GM13977 (cell line): ENCODE results near the gene FAN1.

Experiments
- DNase-seq: peaks from one replicate; pipeline ENCODE4 v3.0.0; 2012; ENCODE audit warnings: low spot score
- CTCF ChIP-seq: IDR thresholded peaks from 2 replicates; pipeline ENCODE4 v1.5.1; 2012; ENCODE audit warnings: mild to moderate bottlenecking, control low read depth; ENCODE audit not compliant: insufficient read depth; ENCODE audit errors: extremely low read depth, missing control alignments
- in situ Hi-C: fragments of 300-500 bp; cut with MboI; formaldehyde crosslinking; loops from one replicate; pipeline ENCODE4 v1.12.0; 2022; ENCODE audit warnings: low sequenced_read_pairs, low pct_unique_long_range_greater_than_20kb, mixed read lengths, inconsistent platforms; ENCODE audit not compliant: unreplicated experiment

FAN1 gene

GRCh38 chr15:30930422-30930821 lies 26.7 kb downstream of the FAN1 start:
- DNase-seq = no peak
- TF ChIP-seq CTCF = no peak
- in situ Hi-C loops = no loop called here

- no peak for DNase-seq
- TF ChIP-seq CTCF = no peak
- in situ Hi-C loops = no loop called here
These were observed 29.6 kb downstream of the FAN1 start for GRCh38 chr15:30933293-30933692.

- TF ChIP-seq CTCF = no peak
- in situ Hi-C loops = no loop called here
- no peak for DNase-seq
These were observed 35.4 kb downstream of the FAN1 start for GRCh38 chr15:30939161-30939560.

DNA sequence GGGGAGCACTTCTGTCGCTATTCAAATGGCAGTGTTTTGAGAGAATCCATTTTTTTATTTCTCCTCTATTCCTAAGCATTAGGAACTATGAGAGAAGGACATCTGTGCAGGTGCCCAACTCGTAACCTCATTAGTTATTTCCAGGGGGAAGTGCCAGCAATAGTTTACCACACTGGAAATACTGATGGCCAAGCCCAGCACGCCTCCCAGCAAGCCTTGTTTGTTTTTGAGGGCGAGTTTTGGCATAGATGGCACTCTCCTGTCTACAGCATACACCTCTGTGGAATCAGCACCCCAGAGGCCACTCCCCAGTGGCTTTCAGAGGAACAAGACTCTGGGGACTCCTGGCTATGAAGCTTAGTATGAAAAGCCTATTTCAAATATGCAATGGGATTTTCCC lies 36.6 kb downstream of the FAN1 start:
- in situ Hi-C loops = no loop called here
- no peak for DNase-seq

GRCh38 chr15:30941520-30941919 lies 37.8 kb downstream of the FAN1 start:
- in situ Hi-C loops = no loop called here
- no peak for TF ChIP-seq CTCF
- no peak for DNase-seq

More for the DNA sequence above, 36.6 kb downstream of the FAN1 start:
- TF ChIP-seq CTCF = no peak

DNA sequence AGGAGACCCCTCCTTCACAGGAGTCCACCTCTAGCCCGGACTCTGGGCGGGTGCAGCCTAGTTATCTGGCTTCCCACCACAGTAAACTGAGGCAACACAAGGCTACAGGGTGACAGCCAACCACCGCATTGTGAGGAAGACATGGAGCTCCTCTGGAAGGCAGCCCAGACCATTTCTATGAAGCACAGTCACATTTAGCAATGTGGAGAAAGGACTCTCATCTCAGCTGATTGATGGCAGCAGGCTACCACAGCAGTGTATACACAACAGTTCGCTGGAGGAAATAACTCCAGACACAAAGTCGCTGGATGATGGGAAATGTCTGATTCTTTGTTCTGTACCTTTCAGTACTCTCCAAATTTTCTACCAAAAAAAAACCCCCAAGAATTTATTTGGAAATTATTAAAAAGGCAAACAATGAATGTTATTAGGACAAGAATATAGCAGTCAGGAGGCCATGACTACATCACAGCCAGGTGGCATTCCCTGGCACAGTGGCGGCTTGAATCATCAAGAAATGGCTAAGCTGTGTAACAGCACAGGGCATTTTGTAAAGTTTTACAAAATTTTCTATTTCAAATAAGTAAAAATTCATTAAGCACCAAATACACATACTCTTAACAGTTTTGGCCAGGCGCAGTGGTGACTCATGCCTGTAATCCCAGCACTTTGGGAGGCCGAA lies 40.1 kb downstream of the FAN1 start:
- no peak for TF ChIP-seq CTCF
- in situ Hi-C loops = no loop called here
- no peak for DNase-seq
